Stimulated activated CD8-positive, alpha-beta memory T cell treated with anti-CD3 and anti-CD28 coated beads, Interleukin-7, amount 100 ng/mL, for 4 hours (primary cell): ENCODE data around the gene DOCK7.
"Not testable (repeated sequence)": the region's sequence is repeated elsewhere in the genome, so short reads cannot be mapped to it uniquely, and the experiment has no call there.

Experiments
- DNase-seq, 2 donors: peaks; one replicate each; pipeline ENCODE4 v3.0.0-alpha.2; 2020; ENCODE audit warnings: low read depth in 2 of 2

DOCK7 gene

GRCh38 chr1:62530516-62531154, 157.6 kb downstream of the DOCK7 start:
- DNase-seq, result no peak

GRCh38 chr1:62529227-62529626, 159.0 kb downstream of the DOCK7 start:
- DNase-seq, result no peak

GRCh38 chr1:62528015-62528414, 160.2 kb downstream of the DOCK7 start:
- DNase-seq, result no peak

DNA sequence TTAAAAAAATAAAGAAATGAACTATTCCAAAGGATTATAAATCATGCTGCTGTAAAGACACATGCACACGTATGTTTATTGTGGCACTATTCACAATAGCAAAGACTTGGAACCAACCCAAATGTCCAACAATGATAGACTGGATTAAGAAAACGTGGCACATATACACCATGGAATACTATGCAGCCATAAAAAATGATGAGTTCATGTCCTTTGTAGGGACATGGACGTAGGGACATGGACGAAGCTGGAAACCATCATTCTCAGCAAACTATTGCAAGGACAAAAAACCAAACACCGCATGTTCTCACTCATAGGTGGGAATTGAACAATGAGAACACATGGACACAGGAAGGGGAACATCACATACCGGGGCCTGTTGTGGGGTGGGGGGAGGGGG, 160.8 kb downstream of the DOCK7 start:
- not testable (repeated sequence) for DNase-seq

GRCh38 chr1:62523860-62524259, 164.3 kb downstream of the DOCK7 start:
- DNase-seq, result no peak

GRCh38 chr1:62516600-62516999, 171.6 kb downstream of the DOCK7 start:
- DNase-seq, result no peak

DNA sequence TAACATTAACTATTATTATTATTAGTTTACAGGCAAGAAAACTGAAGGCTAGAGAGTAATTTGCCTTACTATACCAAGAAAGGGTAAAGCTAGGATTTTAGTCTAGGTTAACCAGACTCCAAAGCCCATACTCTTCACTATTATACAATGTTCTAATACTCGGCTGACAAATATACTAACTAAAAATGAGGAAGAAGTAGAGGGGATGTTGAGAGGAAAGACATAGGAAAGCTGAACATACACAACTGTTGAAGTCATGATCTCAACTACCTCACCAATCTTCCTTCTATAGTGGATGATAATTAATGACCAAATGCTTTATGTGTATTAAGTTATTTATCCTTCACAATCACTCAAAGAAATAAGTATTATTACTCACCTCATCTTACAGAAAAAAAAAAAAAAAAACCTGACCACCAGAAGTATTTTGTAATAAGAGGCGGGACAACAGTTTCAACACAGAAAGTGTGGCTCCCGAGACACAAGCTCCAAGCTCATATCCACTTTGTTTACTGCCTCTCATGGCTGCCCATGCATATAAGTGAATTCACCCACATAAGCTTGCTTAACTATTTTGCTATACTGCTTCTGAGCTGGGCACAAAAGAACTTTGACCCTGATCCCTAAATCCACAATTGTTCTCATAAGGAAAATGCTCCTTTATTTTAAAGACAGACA, 173.3 kb downstream of the DOCK7 start:
- no peak for DNase-seq

DNA sequence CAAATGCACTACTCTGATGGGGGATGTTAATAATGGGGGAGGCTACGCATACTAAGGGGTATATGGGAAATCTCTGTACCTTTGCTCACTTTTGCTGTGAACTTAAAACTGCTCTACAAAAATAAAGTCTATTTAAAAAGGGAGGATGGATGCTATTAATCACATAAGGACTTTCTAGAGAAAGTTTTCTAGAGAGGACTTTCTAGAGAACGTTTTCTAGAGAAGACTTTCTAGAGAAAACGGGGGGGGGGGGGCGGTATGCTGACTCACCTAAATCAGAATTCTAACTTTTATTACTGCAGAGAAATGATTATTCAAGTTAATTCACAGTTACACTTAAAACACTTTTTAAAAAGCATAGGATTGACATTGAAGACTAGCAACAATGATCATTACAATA, 175.2 kb downstream of the DOCK7 start:
- DNase-seq, result no peak

GRCh38 chr1:62509028-62509427, 179.2 kb downstream of the DOCK7 start:
- DNase-seq, result no peak

DNA sequence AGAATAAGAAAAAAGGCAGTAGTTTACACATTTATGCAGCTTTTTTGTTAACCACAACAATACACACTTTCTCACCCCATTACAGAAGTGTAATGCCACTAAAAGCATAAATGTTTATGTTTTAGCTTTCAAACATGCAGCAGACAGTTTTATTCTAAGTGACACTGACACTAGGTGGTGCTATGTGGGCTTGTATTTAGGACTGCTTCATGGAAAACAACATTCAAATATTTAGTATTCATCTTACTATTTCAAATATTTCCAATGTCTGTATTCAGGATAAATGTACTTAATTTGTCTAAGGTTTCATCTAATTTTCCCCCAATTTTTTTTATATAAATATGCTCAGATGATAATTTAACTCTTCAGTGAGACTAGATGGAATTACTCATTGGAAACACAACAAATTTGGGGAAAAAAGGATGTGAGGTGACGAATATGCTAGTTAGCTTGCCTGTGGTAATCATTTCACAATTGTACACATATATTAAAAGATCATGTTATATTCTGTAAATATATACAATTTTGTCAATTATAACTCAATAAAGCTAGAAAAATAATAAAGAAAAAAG, 179.9 kb downstream of the DOCK7 start:
- DNase-seq, result no peak

DNA sequence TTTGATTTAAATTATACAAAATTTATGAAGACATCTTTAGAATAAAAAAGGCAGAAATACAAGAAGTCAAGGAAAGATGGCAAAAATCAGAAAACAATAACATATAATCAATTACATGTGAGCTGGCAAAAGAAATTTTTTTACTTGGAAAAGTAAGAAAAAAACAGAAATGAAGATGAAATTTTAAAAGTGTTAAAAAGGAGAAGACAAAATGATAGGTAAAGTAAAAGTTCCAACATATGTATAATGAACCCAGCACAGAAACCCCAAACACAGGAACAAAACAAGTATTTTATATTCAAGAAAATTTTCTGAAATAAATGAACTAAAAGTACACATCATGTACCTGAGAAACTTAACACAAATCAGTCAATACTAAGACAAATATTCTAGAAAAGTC, 188.0 kb downstream of the DOCK7 start:
- DNase-seq, result no peak

- no peak for DNase-seq
These were observed 194.0 kb downstream of the DOCK7 start for GRCh38 chr1:62494137-62494536.

- no peak for DNase-seq
These were observed 194.5 kb downstream of the DOCK7 start for GRCh38 chr1:62493656-62494055.

DNA sequence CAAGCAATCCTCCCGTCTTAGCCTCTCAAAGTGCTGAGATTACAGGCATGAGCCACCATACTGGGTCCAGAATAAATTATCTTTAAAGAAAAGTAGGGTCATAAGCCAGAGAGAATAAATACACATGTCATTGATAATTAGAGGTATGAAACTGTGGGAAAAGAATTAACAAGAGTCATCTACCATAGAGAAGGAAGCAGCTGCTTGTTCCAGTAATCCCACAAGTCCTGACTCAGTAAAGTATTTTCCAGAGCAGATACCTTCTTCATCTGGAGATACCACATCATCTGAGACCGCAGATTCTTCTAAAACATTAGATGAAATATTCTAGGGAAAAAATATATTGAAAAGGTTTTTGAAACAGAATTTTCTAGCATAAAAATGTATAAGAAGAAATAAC, 195.7 kb downstream of the DOCK7 start:
- no peak for DNase-seq

DNA sequence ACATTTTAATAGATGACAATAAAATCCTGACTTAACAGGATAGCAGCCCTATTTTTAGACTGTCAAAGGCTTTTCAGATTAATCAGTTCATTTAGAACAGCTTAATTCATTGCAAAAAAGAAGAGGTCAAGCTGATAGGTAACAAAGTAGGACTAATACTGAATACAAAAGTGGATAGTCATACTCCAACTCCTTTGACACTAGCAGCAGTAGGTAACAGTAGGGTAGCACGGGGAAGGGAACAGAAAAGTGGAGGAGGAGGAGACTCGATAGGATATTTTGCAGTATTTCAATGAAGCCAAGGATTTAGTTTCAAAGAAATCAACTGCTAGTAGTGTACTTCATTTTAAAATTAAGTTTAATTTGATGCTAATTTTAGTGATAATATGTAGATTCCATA, 200.2 kb downstream of the DOCK7 start:
- DNase-seq, result no peak

GRCh38 chr1:62484824-62485468, 203.2 kb downstream of the DOCK7 start:
- DNase-seq, result no peak

GRCh38 chr1:62481681-62482080, 206.5 kb downstream of the DOCK7 start:
- no peak for DNase-seq

- DNase-seq, result no peak
These were observed 211.5 kb downstream of the DOCK7 start for GRCh38 chr1:62476525-62477219.

DNA sequence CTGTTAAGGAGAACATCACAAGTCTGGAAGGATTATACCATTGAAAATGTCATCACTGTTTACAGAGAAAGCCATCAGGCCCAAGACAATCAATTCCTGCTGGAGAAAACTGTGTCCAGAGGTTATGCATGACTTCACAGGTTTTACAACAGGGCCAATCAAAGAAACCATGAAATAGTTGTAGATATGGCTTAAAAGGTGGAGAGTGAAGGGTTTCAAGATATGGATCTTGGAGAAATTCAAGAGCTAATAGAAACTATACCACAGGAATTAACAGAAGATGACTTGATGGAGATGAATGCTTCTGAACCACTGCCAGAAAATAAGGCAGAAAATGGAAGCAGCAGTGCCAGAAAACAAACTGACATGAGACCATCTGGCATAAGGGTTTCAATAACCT, 221.1 kb downstream of the DOCK7 start:
- no peak for DNase-seq

GRCh38 chr1:62462370-62462769, 225.8 kb downstream of the DOCK7 start:
- no peak for DNase-seq

GRCh38 chr1:62457955-62458354, 230.2 kb downstream of the DOCK7 start:
- DNase-seq, result no peak

- no peak for DNase-seq
These were observed 235.2 kb downstream of the DOCK7 start for GRCh38 chr1:62452951-62453350.
